ENCODE data around the gene FRMD6.

DNA sequence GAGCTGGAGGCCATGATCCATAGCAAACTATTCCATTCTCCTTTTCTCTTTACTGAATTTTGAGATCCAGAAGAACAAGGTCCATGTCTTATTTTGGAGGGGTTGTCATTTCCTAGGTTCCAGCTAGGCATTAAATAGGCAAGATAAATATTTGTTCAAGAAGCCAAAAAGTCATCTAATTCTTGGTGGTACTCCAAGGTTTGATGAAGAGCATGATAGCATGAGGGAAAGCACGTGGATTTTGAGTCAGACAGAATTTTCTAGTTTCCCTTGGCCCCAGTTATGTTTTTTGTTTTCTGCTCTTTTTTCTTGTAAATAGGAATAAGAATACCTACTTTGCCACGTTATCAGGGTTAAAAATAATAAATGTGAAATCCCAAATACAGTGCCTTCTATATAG is 25.5 kb upstream of the FRMD6 start:
- TF ChIP-seq, protein P1, sequence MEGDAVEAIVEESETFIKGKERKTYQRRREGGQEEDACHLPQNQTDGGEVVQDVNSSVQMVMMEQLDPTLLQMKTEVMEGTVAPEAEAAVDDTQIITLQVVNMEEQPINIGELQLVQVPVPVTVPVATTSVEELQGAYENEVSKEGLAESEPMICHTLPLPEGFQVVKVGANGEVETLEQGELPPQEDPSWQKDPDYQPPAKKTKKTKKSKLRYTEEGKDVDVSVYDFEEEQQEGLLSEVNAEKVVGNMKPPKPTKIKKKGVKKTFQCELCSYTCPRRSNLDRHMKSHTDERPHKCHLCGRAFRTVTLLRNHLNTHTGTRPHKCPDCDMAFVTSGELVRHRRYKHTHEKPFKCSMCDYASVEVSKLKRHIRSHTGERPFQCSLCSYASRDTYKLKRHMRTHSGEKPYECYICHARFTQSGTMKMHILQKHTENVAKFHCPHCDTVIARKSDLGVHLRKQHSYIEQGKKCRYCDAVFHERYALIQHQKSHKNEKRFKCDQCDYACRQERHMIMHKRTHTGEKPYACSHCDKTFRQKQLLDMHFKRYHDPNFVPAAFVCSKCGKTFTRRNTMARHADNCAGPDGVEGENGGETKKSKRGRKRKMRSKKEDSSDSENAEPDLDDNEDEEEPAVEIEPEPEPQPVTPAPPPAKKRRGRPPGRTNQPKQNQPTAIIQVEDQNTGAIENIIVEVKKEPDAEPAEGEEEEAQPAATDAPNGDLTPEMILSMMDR (IDR thresholded peaks at IDR 0.05), result no peak
- TF ChIP-seq POLR2AphosphoS5 (IDR thresholded peaks at IDR 0.05) (no peak), EP300 (IDR thresholded peaks at IDR 0.05) (no peak), POLR2A (IDR thresholded peaks at IDR 0.05) (no peak)
